ENCODE measurements around the gene ELAVL3. TPM values are rescaled to one million over a fixed set of nuclear protein-coding genes. Genes with fewer than 3 reads are reported as not detected.
A peak's percentile ranks its signal among the peaks of the same experiment; 100 is the strongest.

ELAVL3 gene
- total and polyA plus RNA-seq, 2 experiments from 2014 or later, result not detected

GRCh38 chr19:11447347-11448262, 33.2 kb downstream of the ELAVL3 start:
- Histone ChIP-seq H3K36me3 (ENCODE audit: low read depth) (peaks cover 7% of the 10 kb centered on the region; the same call in 1 of the 2 replicates), H3F3A (ENCODE audit: insufficient read depth) (no peaks in the 10 kb centered on the region), H3K79me2 (ENCODE audit: insufficient read depth) (no peaks in the 10 kb centered on the region), H2AFZ (no peak overlapping the region), H3K4me1 (ENCODE audit: insufficient read depth) (no peaks in the 10 kb centered on the region), H3K4me2 (ENCODE audit: unreplicated experiment) (no peak overlapping the region), H3K9me3 (ENCODE audit: low read depth) (no peaks in the 10 kb centered on the region), H4K20me1 (ENCODE audit: insufficient read depth) (no peaks in the 10 kb centered on the region), H3K27ac (no peak overlapping the region), H3K9me2 (ENCODE audit: insufficient read depth) (no peaks in the 10 kb centered on the region), H3K4me3 (no peak overlapping the region), H3K9ac (no peak overlapping the region), H3K27me3 (replicated peaks; ENCODE audit: insufficient read depth) (no peaks in the 10 kb centered on the region)
- 91 to 92% methylated on average over 22 to 35 of the region's 35 CpGs for WGBS, 2 experiments (ENCODE audit: low coverage in 1 of 2, low lambda C conversion rate in 2 of 2, missing lambda C conversion rate in 2 of 2)
- TF ChIP-seq EZH2phosphoT487 (IDR thresholded peaks at IDR 0.05; ENCODE audit: insufficient read depth, low read depth) (no peak), EZH2 (IDR thresholded peaks at IDR 0.05; ENCODE audit: insufficient read depth, poor library complexity, severe bottlenecking) (no peak)
- in situ Hi-C loops (cut with MboI), result no loop called here
- no peak for DNase-seq

- H3K36me3 ChIP-seq (ENCODE audit: low read depth), result peaks cover 7% of the 10 kb centered on the region; the same call in 1 of the 2 replicates
- TF ChIP-seq EZH2 (IDR thresholded peaks at IDR 0.05; ENCODE audit: insufficient read depth, poor library complexity, severe bottlenecking) (no peak), EZH2phosphoT487 (IDR thresholded peaks at IDR 0.05; ENCODE audit: insufficient read depth, low read depth) (no peak)
- no peaks in the 10 kb centered on the region for H3F3A ChIP-seq (ENCODE audit: insufficient read depth)
- no peak overlapping the region for H3K27ac ChIP-seq
- H3K4me3 ChIP-seq, result no peak overlapping the region
- H3K9me2 ChIP-seq (ENCODE audit: insufficient read depth), result no peaks in the 10 kb centered on the region
- no peaks in the 10 kb centered on the region; the same call in 1 of the 2 replicates for H3K79me2 ChIP-seq (ENCODE audit: insufficient read depth)
- no peaks in the 10 kb centered on the region for H3K27me3 ChIP-seq (replicated peaks; ENCODE audit: insufficient read depth)
- 53% methylated on average over 19 to 23 of the region's 23 CpGs for WGBS, 2 experiments (ENCODE audit: low coverage in 1 of 2, low lambda C conversion rate in 2 of 2, missing lambda C conversion rate in 2 of 2)
- no peak overlapping the region for H2AFZ ChIP-seq
- no peaks in the 10 kb centered on the region for H3K9me3 ChIP-seq (ENCODE audit: low read depth)
- in situ Hi-C loops (cut with MboI), result no loop called here
- no peak overlapping the region for H3K9ac ChIP-seq
- H3K4me2 ChIP-seq (ENCODE audit: unreplicated experiment), result no peak overlapping the region
- peak; percentile 60 for DNase-seq
- no peaks in the 10 kb centered on the region for H3K4me1 ChIP-seq (ENCODE audit: insufficient read depth)
- no peaks in the 10 kb centered on the region for H4K20me1 ChIP-seq (ENCODE audit: insufficient read depth)
Observed at GRCh38 chr19:11446652-11447301, 34.1 kb downstream of the ELAVL3 start.

- Histone ChIP-seq H3K27ac (no peak overlapping the region), H2AFZ (no peak overlapping the region), H3K9me2 (ENCODE audit: insufficient read depth) (no peaks in the 10 kb centered on the region), H3K4me2 (ENCODE audit: unreplicated experiment) (no peak overlapping the region), H3K4me1 (ENCODE audit: insufficient read depth) (no peaks in the 10 kb centered on the region), H4K20me1 (ENCODE audit: insufficient read depth) (no peaks in the 10 kb centered on the region), H3F3A (ENCODE audit: insufficient read depth) (no peaks in the 10 kb centered on the region), H3K4me3 (no peak overlapping the region), H3K36me3 (ENCODE audit: low read depth) (peaks cover 7% of the 10 kb centered on the region; the same call in 1 of the 2 replicates), H3K9me3 (ENCODE audit: low read depth) (no peaks in the 10 kb centered on the region), H3K9ac (no peak overlapping the region), H3K27me3 (replicated peaks; ENCODE audit: insufficient read depth) (no peaks in the 10 kb centered on the region), H3K79me2 (ENCODE audit: insufficient read depth) (no peaks in the 10 kb centered on the region; the same call in 1 of the 2 replicates)
- TF ChIP-seq EZH2phosphoT487 (IDR thresholded peaks at IDR 0.05; ENCODE audit: insufficient read depth, low read depth) (no peak), EZH2 (IDR thresholded peaks at IDR 0.05; ENCODE audit: insufficient read depth, poor library complexity, severe bottlenecking) (no peak)
- no peak for DNase-seq
- 78 to 80% methylated on average over 5 to 8 of the region's 14 CpGs for WGBS, 2 experiments (ENCODE audit: low coverage in 1 of 2, low lambda C conversion rate in 2 of 2, missing lambda C conversion rate in 2 of 2)
- in situ Hi-C loops (cut with MboI), result no loop called here
Observed at GRCh38 chr19:11446271-11446651, 34.6 kb downstream of the ELAVL3 start.

- H3K27ac ChIP-seq, result no peak overlapping the region
- 81 to 90% methylated on average over 8 to 13 of the region's 13 CpGs for WGBS, 2 experiments (ENCODE audit: low coverage in 1 of 2, low lambda C conversion rate in 2 of 2, missing lambda C conversion rate in 2 of 2)
- no peaks in the 10 kb centered on the region for H3K4me1 ChIP-seq (ENCODE audit: insufficient read depth)
- H3K9me3 ChIP-seq (ENCODE audit: low read depth), result no peaks in the 10 kb centered on the region
- H4K20me1 ChIP-seq (ENCODE audit: insufficient read depth), result no peaks in the 10 kb centered on the region
- H3K36me3 ChIP-seq (ENCODE audit: low read depth), result peaks cover 7% of the 10 kb centered on the region; the same call in 1 of the 2 replicates
- no peaks in the 10 kb centered on the region for H3K27me3 ChIP-seq (replicated peaks; ENCODE audit: insufficient read depth)
- no peaks in the 10 kb centered on the region for H3F3A ChIP-seq (ENCODE audit: insufficient read depth)
- in situ Hi-C loops (cut with MboI), result no loop called here
- H2AFZ ChIP-seq, result no peak overlapping the region
- no peak overlapping the region for H3K4me3 ChIP-seq
- no peak for DNase-seq
- no peak overlapping the region for H3K9ac ChIP-seq
- no peaks in the 10 kb centered on the region for H3K9me2 ChIP-seq (ENCODE audit: insufficient read depth)
- no peak for TF ChIP-seq EZH2 (IDR thresholded peaks at IDR 0.05; ENCODE audit: insufficient read depth, poor library complexity, severe bottlenecking)
- TF ChIP-seq EZH2phosphoT487 (IDR thresholded peaks at IDR 0.05; ENCODE audit: insufficient read depth, low read depth), result no peak
- H3K79me2 ChIP-seq (ENCODE audit: insufficient read depth), result peaks cover 5% of the 10 kb centered on the region; the same call in 1 of the 2 replicates
- H3K4me2 ChIP-seq (ENCODE audit: unreplicated experiment), result no peak overlapping the region
Observed at GRCh38 chr19:11445141-11445540, 35.7 kb downstream of the ELAVL3 start.

Measured in GM23248 (cell line).